ENCODE measurements around the gene PSMD1. TPM values are rescaled to one million over a fixed set of nuclear protein-coding genes. Genes with fewer than 3 reads are reported as not detected.

The PSMD1 gene
- total RNA-seq, 1 donor from 2014 or later, result 111 TPM

DNA sequence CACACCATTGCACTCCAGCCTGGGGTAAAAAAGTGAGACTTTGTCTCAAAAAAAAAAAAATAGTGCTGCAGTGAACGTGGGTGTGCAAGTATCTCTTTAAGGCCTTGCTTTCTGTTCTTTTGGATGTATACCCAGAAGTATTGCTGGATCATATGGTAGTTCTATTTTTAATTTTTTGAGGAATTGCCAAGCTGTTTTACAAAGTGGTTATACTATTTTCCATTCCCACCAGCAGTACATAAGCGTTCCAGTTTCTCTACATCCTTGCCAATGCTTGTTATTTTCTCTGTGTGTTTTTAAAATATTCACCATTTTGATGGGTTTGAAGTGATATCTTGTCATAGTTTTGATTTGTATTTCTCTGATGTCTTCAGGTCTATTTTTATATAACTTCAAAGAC is 154.8 kb downstream of the PSMD1 start:
- DNase-seq, result no peak

DNA sequence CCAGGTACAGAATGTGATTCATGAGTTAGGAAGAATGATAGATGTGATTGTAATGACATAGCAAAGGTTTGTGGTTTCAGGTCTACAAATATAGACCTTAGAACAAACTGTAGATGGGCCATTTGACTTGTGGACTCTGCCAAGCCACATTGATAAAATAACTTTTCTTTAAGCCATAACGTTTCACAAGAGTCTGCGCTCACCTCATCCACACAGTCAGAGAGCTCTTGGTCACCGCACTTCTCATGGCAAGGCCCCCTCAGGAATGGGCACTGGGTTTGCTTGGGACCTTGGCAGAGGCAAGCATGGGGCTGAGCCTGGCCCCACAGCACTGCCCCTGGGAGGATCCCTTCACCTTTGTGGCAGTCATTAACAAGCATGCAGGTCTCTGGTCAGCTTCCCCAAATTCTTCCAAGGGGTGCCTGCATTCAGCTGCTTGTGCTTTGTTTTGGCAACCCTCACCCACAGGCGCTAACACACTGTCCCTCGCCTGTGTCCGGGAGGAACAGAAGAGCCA is 155.7 kb downstream of the PSMD1 start:
- no peak for DNase-seq

DNA sequence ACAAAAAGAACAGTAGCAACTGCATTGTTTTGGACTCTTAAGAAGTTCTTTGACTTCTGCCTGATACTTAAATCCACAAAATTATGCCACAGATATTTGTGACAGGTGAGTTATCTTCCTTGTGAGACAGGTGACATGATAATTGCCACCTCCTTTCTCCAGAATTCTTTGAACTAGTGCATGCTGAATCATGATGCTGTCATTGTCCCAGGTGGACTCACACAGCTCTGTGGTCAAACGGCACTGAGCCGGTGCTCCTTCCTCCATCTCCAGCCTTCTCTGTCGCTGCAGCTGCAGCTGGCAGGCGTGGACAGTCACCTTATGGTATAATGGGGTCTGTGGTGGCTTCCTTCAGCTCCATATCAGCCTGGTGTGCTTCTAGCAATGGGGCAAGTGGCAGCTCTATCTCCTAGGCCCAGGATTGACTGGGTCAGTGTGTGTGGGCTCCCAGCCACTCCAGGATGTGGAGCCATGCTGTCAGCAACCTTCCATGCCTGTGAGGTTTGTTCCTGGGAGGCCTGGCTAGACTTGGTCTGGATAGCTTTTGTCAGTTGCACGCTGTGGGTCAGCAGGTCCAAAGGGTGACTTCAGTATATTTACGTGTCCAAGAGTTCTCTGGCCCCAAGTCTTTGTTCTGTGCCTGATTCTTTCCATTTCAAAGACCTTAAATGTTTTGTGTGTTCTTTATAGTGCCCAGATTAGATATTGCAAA is 157.4 kb downstream of the PSMD1 start:
- no peak for DNase-seq

DNA sequence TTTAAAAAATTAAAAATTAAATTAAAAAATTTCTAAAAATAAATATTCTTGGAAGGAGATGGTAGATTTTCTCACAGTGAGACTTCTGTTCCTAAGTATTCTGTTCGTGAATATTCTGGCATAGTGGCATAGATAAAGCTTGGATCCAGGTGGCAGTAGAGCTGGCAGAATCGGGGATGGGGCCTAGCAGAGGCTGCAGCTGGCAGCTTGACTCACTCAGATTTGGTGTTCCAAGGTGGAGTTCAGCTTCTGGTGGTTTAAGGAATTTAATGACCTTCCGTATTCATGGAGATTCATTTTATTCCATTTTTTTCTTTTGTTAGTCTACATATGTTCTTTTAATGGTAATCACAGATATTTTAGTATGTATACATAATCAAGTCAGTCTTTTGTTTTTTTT is 161.7 kb downstream of the PSMD1 start:
- DNase-seq, result no peak

DNA sequence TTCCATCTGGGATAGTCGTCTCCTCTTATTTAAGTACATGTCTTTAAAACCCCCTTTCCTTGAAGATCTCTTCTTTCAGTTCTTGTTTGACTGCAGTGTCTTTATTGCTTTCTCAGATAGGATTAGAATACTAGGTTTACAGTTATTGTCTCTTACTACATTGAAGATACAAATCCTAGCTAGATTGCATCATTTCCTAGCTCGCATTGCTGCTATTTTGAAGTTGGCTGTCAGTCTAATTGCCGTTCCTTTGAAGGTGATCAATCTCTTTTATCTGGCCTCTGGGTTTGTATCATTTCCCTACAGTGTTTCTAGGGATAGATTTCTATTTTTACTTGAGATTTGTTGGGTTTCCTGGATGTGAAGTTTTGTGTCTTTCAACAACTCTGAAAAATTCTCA is 162.6 kb downstream of the PSMD1 start:
- no peak for DNase-seq

DNA sequence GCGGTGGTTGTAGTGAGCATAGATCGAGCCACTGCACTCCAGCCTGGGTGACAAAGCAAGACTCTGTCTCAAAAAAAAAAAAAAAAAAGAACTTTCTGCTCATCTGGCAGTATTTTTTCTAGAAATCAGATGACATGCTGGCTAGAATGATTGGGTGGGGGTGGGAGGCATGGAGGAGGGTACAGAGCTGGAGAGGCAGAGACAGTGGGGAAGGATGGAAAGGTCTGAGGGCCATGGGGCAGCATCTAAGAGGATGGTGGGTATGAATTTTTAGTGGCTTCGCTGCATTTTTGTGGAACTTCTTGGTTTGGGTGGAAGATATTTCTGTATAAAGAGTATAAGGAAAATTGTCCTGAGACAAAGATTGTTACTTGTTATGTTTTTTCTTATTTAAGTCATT is 165.1 kb downstream of the PSMD1 start:
- DNase-seq, result no peak

Small RNA genes lying within 50 kb of the gene (small RNA-seq; reads per million reads assigned to genes)
- not detected for gene RNU1-93P

Other genes starting within 250 kb of the PSMD1 start
- gene ITM2C, start 191.9 kb upstream of the PSMD1 start, total RNA-seq, result 112 TPM
- not detected for gene GPR55, start 131.6 kb upstream of the PSMD1 start, total RNA-seq
- gene SPATA3, start 60.7 kb upstream of the PSMD1 start, total RNA-seq, result not detected
- 32.4 TPM for gene C2orf72, start 19.3 kb upstream of the PSMD1 start, total RNA-seq
- gene HTR2B, start 68.2 kb downstream of the PSMD1 start, total RNA-seq, result 0.62 TPM
- gene ARMC9, start 141.8 kb downstream of the PSMD1 start, total RNA-seq, result 16.1 TPM